Activated CD8-positive, alpha-beta memory T cell treated with anti-CD3 and anti-CD28 coated beads, Interleukin-2, amount 50 U/mL, for 1 hour (primary cell): ENCODE results near the gene GPR33.
A peak's percentile ranks its signal among the peaks of the same experiment; 100 is the strongest.
"Not testable (repeated sequence)": the region's sequence is repeated elsewhere in the genome, so short reads cannot be mapped to it uniquely, and the experiment has no call there.

Experiments
- DNase-seq: peaks from one replicate; pipeline ENCODE4 v3.0.0-alpha.2; 2020; ENCODE audit errors: extremely low read depth

Gene GPR33

DNA sequence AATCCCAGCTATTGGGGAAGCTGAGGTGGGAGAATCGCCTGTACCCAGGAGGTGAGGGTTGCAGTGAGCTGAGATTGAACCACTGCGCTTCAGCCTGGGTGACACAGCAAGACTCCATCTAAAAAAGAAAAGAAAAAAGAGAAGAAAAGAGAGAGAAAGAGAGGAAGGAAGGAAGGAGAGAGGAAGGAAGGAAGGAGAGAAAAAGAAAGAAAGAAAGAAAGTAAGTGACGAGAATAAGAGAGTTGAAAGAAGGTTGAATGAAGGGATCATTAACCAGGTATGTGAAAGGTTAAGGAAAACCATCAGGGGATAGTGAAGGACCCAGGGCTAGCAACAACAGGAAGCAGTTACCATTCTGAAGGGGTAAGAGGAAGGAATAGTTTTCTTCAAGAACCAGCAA, 26.3 kb downstream of the GPR33 start:
- DNase-seq = no peak

DNA sequence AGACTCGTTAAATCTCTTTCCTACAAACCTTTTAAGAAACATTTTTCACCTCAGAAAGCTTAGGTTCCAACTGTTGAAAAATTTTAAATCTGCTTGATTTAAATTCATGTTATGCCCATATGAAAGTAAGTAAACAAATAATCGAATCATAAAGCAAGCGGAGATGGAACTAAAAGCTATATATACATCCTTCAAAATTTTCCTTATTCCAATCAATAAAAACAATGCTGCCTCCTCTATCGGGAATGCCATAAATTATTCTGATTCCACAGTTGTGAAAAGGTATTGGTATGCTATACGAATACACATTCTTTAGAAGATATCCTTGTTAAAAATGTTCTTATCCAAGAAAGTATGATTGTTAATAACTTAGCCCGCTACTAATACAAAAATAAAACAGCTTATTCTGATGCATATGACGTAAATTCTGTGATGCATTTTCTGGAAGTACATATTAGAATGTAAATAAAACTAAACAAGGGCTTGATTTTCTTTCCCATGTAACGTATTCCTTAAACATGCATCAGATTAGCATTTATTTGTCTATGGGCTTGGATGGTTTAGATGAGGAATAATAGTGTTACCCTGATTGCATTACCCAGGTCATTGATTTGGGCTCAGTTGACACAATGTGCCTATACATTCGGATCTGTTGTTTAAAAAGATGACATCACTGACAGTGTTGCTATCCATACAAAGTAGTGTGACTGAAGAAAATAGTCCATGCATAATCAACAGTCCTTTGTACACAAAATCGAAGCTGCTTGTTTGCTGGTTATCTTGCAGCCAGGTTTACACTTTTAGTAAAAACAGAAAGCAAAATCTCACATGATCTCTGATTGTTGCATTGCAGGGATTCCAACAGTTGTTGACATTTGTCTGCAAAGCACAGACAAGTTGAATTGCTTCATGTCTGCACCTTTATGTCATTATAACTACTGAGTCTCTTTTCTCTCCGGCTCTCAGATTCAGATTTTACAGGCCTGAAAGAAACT, 29.9 kb downstream of the GPR33 start:
- no peak for DNase-seq

DNA sequence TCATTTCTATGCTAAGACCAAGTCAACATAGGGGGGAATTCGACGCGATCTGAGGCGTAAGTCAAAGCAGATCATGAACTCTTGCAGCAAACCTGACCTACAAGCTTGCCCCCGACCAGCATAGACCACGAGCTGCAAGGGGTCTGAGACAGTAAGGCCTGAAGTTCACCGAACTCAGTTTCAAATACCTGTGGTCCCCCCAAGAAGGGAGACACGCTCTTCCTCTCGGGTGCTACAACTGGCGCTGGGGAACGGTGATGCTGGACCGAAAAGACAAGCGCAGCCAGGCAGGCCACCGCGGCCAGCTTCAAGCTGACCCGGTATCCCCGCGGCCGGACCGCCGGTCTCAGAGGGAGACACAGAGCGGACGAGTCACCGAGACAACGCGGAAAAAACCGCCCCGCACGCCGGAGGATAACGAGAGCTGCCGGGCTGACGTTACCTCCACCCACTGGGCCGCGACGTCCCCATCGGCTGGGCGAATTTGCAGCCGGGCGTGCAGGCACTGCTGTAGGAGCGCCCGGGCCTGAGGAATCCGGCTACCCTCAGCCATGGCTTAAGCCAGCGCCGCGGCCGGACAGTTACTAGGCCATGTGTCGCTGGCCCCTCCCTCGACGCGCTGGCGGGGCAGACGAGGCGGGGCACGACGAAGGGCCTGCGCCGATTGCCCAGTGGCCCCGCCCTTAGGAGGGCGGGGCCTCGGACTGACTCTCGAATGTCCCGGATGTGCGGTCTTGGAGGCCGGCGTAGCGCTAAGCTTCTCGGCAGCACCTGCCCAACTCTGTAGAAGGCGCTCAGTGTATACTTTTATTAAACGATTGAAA, 30.8 kb downstream of the GPR33 start, which contains the start of gene DTD2:
Gene DTD2, minus strand, starts transcription at position 666 of the 824 bp plus-strand sequence. Its CDS starts 113 bp downstream, at position 553.
- DNase-seq = peak; percentile 82

DNA sequence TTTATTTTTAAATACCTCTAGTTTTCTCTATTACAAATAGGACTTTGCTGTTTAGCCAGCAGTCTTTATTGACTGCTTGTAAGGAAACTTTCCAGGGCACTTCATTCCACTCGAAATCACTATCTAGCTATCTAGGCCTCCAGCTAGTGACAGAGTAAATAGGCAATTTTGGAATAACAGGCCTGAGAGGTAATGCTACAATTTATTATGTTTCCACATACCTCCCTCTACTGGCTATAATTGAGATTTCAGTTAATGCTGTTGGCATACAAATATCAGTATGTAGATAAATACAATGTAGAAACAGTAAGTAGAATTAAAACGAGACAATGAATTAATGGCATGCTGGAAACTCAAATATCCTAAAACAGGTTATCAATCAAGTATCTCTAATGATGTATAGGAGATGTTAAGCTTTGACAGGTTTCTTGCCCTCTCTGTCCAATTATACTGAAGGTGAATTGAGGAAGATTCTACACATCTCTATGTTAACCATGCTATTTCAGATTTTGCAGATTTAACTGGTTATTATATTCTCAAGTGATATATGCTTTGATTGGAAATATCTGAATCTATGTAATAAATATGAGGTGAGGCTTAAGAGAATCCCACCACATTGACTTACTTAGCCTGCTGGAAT, 37.7 kb downstream of the GPR33 start:
- DNase-seq = no peak

DNA sequence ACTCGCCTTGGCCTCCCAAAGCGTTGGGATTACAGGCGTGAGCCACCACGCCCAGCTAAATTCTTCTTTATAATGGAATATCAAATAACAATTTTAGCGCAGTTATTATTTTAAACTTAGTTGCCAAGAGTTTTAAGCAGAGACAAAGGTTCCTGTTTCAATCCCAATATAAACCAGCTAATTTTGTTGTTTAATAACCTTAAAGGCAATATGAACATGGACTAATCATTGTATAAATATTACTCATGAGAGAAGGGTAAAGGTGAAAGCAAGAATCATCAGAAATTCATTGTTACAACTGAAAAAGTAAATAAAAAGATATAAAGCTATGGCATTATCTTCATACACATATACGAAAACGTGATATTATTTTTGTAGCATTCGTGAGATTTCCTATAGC, 38.7 kb downstream of the GPR33 start:
- no peak for DNase-seq

DNA sequence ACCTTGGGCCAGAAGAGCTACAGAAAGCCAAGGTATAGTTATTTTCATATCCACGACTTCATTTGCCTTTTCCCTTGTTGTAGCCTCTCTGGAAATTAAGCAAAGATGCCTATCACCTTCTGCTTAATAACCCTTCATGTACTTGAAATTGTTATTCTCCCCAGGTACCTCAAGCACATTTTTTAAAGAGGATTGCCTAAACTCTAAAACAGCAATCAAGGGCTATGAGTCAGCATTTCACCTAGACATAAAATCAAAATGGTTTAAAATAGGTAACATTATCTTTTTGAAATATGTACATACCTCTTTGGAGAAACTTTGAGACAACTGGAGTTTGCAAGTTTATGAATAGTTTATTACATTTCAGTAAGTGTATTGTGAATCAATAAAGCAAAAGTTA, 42.1 kb downstream of the GPR33 start:
- DNase-seq = no peak

DNA sequence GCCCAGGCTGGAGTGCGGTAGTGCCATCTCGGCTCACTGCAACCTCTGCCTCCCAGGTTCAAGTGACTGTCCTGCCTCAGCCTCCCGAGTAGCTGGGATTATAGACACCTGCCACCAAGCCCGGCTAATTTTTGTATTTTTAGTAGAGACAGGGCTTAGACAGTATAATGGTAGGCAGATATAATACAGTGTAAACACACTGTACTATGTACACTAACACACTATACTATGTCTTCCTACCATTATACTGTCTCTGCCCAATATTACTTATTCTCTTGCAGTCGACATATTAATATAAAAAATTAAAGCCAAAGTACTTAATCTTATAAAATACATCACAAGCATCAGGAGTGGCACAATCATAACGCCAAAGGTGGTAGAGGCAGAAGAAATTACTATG, 45.6 kb downstream of the GPR33 start:
- no peak for DNase-seq

DNA sequence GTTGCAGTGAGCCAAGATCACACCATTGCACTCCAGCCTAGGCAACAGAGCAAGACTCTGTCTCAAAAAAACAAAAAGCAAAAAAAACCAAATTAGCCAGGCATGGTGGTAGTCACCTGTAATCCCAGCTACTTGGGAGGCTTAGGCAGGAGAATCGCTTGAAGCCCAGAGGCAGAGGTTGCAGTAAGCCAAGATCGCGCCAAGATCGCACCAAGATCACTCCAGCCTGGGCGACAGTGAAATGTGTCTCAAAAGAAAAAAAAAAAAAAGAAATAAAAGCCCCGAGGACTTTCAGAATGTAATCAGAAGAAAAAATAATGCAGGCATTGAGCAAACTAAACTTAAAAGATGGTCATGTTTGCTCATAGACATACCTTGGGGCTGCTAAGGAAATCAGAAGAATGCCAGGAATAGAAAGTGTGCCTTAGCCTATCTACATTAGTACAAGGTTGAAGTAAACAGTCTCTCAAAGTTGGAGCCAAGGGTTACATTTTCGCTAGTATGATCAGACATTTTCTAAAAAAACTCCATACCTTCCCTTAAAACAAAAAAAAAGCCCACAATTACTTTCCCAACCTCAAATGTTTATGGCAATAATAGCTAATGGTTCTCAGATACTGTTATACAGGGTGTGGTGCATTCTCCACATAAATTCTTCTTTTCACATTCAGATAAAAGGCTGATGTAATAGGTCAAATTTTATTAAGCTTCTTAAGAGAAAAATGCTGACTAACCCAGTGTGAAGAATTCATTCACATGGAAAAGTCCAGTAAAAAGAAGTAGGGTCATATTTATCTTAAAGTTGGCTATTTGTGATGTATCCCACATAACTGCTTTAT, 46.3 kb downstream of the GPR33 start:
- DNase-seq = no peak

DNA sequence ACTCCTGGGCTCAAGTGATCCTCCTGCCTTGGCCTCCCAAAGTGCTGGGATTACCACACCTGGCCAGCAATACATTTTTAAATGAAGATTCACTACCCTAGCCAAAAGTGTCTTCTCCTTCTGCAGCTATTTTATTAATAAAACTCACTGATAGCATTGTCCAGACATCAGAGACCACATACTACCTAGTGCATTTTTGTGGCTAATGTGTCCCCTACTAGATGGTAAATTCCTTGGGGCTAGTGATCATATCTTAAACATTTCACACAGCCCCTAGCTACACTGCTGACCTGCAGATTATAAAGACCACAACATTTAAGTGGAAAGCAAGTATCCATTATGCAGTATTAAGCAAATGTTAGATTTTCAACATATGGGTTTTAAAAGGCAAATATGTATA, 47.6 kb downstream of the GPR33 start:
- no peak for DNase-seq

DNA sequence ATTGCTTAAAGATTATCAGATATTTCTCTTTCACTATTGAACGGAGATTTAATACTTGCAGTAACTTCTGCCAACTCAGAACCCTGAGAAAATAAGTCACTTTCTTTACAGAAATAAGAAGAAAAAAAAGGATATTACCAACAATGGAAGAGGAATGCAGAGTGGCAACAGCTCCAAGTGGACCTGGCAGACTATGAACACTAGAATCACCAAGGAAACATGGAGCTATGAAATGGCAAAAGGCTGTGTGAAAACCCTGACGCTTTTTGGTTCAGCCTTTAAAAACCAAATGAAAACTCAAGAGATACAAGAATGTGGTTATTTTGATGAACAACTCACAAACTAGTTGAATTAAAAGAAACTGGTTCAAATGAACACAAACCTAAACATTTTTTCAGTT, 48.3 kb downstream of the GPR33 start:
- no peak for DNase-seq

DNA sequence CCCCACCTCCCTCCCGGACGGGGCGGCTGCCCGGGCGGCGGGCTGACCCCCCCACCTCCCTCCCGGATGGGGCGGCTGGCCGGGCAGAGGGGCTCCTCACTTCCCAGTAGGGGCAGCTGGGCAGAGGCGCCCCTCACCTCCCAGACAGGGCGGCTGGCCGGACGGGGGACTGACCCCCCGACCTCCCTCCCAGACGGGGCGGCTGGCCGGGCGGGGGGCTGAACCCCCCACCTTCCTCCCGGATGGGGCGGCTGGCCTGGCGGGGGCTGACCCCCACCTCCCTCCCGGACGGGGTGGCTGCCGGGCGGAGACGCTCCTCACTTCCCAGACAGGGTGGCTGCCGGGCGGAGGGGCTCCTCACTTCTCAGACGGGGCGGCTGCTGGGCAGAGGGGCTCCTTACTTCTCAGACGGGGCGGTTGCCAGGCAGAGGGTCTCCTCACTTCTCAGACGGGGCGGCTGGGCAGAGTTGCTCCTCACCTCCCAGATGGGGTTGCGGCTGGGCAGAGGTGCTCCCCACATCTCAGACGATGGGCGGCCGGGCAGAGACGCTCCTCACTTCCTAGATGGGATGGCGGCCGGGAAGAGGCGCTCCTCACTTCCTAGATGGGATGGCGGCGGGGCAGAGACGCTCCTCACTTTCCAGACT, 50.7 kb downstream of the GPR33 start:
- not testable (repeated sequence) for DNase-seq

DNA sequence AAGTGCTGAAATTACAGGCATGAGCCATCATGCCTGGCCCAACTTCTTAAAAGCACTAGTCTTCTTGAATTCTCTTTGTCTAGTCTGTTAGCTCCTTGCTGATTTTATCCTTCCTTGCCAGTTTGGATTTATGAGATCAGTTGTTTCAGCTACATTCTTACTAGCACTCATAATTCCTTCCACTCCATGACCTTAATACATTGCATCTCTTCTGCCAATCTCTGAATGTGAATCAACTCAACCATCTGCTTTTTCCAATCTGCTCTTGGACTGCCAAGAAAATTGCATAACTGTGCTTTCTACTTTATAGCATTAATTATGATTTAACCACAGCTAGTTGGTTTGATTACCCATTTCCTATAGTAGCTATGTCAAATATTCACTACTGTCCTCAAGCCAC, 52.6 kb downstream of the GPR33 start:
- DNase-seq = no peak
